Measurements from ENCODE around the gene COX4I1. TPM values are rescaled to one million over a fixed set of nuclear protein-coding genes. Genes with fewer than 3 reads are reported as not detected.

The COX4I1 gene
- total and polyA plus RNA-seq, 7 donors = 627 to 1,800 (median 1,031) TPM

- DNase-seq (no peak), ATAC-seq (no peak)
- WGBS, 3 donors = 67 to 75% (median 72%) methylated on average over 16 of the region's 16 CpGs
- H3K27me3 ChIP-seq (ENCODE audit: insufficient read depth in 3 of 3, low read length in 2 of 3) = peaks cover 0 to 7% (median 3%) of the 10 kb centered on the region in 3 donors
- H3K9me3 ChIP-seq = peaks cover 7% of the 10 kb centered on the region
- no peaks in the 10 kb centered on the region for H3K36me3 ChIP-seq (ENCODE audit: insufficient read depth in 1 of 2, low read depth in 1 of 2)
- H3K4me1 ChIP-seq = no peaks in the 10 kb centered on the region
- no peak overlapping the region for H3K4me3 ChIP-seq
- TF ChIP-seq, protein P1, sequence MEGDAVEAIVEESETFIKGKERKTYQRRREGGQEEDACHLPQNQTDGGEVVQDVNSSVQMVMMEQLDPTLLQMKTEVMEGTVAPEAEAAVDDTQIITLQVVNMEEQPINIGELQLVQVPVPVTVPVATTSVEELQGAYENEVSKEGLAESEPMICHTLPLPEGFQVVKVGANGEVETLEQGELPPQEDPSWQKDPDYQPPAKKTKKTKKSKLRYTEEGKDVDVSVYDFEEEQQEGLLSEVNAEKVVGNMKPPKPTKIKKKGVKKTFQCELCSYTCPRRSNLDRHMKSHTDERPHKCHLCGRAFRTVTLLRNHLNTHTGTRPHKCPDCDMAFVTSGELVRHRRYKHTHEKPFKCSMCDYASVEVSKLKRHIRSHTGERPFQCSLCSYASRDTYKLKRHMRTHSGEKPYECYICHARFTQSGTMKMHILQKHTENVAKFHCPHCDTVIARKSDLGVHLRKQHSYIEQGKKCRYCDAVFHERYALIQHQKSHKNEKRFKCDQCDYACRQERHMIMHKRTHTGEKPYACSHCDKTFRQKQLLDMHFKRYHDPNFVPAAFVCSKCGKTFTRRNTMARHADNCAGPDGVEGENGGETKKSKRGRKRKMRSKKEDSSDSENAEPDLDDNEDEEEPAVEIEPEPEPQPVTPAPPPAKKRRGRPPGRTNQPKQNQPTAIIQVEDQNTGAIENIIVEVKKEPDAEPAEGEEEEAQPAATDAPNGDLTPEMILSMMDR (IDR thresholded peaks at IDR 0.05) = no peak
- no peak overlapping the region for H3K27ac ChIP-seq
- intact Hi-C loops (cut with DNase I) = no loop called here
Observed at GRCh38 chr16:85853547-85854545, 54.4 kb downstream of the COX4I1 start.

GRCh38 chr16:85854935-85855334 lies 55.4 kb downstream of the COX4I1 start:
- intact Hi-C loops (cut with DNase I) = no loop called here
- Histone ChIP-seq H3K27ac (no peak overlapping the region), H3K27me3 (ENCODE audit: insufficient read depth in 3 of 3, low read length in 2 of 3) (peaks cover 0 to 5% (median 0%) of the 10 kb centered on the region in 3 donors), H3K4me3 (no peak overlapping the region), H3K36me3 (ENCODE audit: insufficient read depth in 1 of 2, low read depth in 1 of 2) (no peaks in the 10 kb centered on the region), H3K4me1 (no peaks in the 10 kb centered on the region), H3K9me3 (peaks cover 7% of the 10 kb centered on the region)
- TF ChIP-seq, protein P1 (IDR thresholded peaks at IDR 0.05) = no peak
- ATAC-seq (no peak), DNase-seq (no peak)
- 96 to 100% (median 98%) methylated on average over 1 of the region's 1 CpG for WGBS, 3 donors

DNA sequence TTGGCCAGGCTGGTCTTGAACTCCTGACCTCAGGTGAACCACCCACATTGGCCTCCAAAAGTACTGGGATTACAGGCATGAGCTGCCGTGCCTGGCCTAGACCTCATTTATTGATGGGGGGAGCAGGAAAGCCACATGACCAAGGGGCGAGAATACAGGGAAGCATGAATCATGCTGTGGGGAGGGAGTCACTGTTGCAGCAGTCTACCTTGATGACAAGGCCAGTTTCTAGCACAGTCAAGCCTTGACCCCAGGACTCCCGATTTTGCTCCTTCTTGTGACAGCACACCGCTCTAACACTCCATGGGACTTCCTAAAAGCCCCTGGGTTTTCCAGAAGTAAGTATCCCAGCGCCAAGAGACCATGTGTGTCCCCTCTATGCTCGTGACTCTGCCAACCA lies 56.6 kb downstream of the COX4I1 start:
- Histone ChIP-seq H3K4me3 (no peak overlapping the region), H3K4me1 (no peaks in the 10 kb centered on the region), H3K27ac (no peak overlapping the region), H3K36me3 (ENCODE audit: insufficient read depth in 1 of 2, low read depth in 1 of 2) (no peaks in the 10 kb centered on the region), H3K27me3 (ENCODE audit: insufficient read depth in 3 of 3, low read length in 2 of 3) (peaks cover 0 to 5% (median 0%) of the 10 kb centered on the region in 3 donors), H3K9me3 (peaks cover 7% of the 10 kb centered on the region)
- WGBS, 3 donors = 63 to 77% (median 73%) methylated on average over 6 of the region's 6 CpGs
- DNase-seq = no peak
- TF ChIP-seq, protein P1 (IDR thresholded peaks at IDR 0.05) = no peak
- ATAC-seq = no peak
- intact Hi-C loops (cut with DNase I) = no loop called here

DNA sequence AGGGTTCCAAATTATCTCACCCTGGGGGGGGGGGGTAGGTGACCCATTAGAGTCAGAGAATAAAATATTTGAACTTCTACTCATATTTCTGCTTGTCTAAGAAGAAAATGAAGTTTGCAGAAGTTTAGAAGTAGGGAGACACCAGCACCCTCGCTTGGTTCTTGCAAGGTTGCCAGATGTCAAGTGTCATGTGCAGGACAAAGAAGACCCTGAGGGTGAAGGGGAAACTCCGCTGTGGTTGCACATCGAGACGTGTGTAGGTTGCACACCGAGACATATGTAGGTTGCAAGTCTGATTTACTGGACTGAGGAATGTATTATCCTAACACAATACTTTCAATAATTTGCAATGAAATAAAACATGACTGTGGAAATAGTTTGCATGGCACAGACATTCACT lies 57.1 kb downstream of the COX4I1 start:
- ATAC-seq (no peak), DNase-seq (no peak)
- no peaks in the 10 kb centered on the region for H3K36me3 ChIP-seq (ENCODE audit: insufficient read depth in 1 of 2, low read depth in 1 of 2)
- peaks cover 7% of the 10 kb centered on the region for H3K9me3 ChIP-seq
- no peak overlapping the region for H3K4me3 ChIP-seq
- TF ChIP-seq, protein P1 (IDR thresholded peaks at IDR 0.05) = no peak
- no peak overlapping the region for H3K27ac ChIP-seq
- H3K4me1 ChIP-seq = no peaks in the 10 kb centered on the region
- peaks cover 0 to 5% (median 0%) of the 10 kb centered on the region in 3 donors for H3K27me3 ChIP-seq (ENCODE audit: insufficient read depth in 3 of 3, low read length in 2 of 3)
- WGBS, 3 donors = 77 to 81% (median 80%) methylated on average over 5 of the region's 5 CpGs
- intact Hi-C loops (cut with DNase I) = no loop called here

Other genes starting within 250 kb of the COX4I1 start
- gene GSE1, start 186.4 kb upstream of the COX4I1 start, total RNA-seq = 10 to 100 TPM; 47.0 to 90.5 (median 64.6) TPM
- gene GSE1, start 186.4 kb upstream of the COX4I1 start, polyA plus RNA-seq = 10 to 100 TPM; 10.8 to 34.7 (median 22.0) TPM
- 1 to 10 TPM; 1.5 to 2.0 (median 1.7) TPM for gene GINS2, start 110.7 kb upstream of the COX4I1 start, total RNA-seq
- gene GINS2, start 110.7 kb upstream of the COX4I1 start, polyA plus RNA-seq = 1 to 10 TPM in 2 of 3 donors, under 1 TPM in 1; 0.93 to 1.2 (median 1.0) TPM
- gene C16orf74, start 48.6 kb upstream of the COX4I1 start, total RNA-seq = under 1 TPM in 2 of 4 donors, not detected in 2; 0.21 to 0.75 TPM
- gene C16orf74, start 48.6 kb upstream of the COX4I1 start, polyA plus RNA-seq = 1 to 10 TPM in 1 of 3 donors, under 1 TPM in 2; 0.13 to 3.8 (median 0.24) TPM
- gene EMC8, start 151 bp upstream of the COX4I1 start, total RNA-seq = 10 to 100 TPM; 17.2 to 32.9 (median 21.2) TPM
- gene EMC8, start 151 bp upstream of the COX4I1 start, polyA plus RNA-seq = 10 to 100 TPM; 16.4 to 41.6 (median 35.9) TPM
- 1 to 10 TPM; 1.1 to 2.8 (median 1.7) TPM for gene IRF8, start 99.5 kb downstream of the COX4I1 start, total RNA-seq
- gene IRF8, start 99.5 kb downstream of the COX4I1 start, polyA plus RNA-seq = under 1 TPM; 0.23 to 0.59 (median 0.59) TPM